HCT116 (cell line): ENCODE results near the gene CLASP1.

ENCODE experiments used
- CTCF ChIP-seq, 3 experiments: fragments of 200-600 bp in 1 of 3; sonication (generic) in 1 of 3; IDR thresholded peaks in 2 of 3; conservative IDR thresholded peaks in 1 of 3; 2 replicates each; pipeline ENCODE4 v1.5.1; 2012 to 2017; ENCODE audit warnings: low read depth in 2 of 3, low read length in 2 of 3, antibody characterized with exemption in 1 of 3, borderline replicate concordance in 1 of 3, control low read depth in 1 of 3, mild to moderate bottlenecking in 1 of 3, mixed read lengths in 1 of 3, mixed run types in 1 of 3, moderate library complexity in 1 of 3; ENCODE audit not compliant: insufficient read depth in 1 of 3
- EZH2 ChIP-seq: fragments of 200-600 bp; sonication (generic); IDR thresholded peaks from 2 replicates; pipeline ENCODE4 v1.6.1; 2017; ENCODE audit warnings: antibody characterized with exemption, mixed run types
- POLR2A ChIP-seq: IDR thresholded peaks from 2 replicates; pipeline ENCODE4 v1.7.0; 2011; ENCODE audit warnings: borderline replicate concordance; ENCODE audit not compliant: insufficient read depth, insufficient read length; ENCODE audit errors: extremely low read depth

GRCh38 chr2:121362226-121362625, 287.0 kb downstream of the CLASP1 start:
- no peak for TF ChIP-seq EZH2
- no peak for TF ChIP-seq POLR2A
- no peak for TF ChIP-seq CTCF (IDR thresholded peaks at IDR 0.05 in 2 of 3, conservative IDR thresholded peaks at IDR 0.05 in 1 of 3; ENCODE audit: borderline replicate concordance in 1 of 3, insufficient read depth in 1 of 3, low read depth in 2 of 3, low read length in 2 of 3)
